ENCODE measurements around the gene FFAR3.

Gene FFAR3

GRCh38 chr19:35322014-35322413 is 36.2 kb upstream of the FFAR3 start:
- TF ChIP-seq EZH2 (IDR thresholded peaks at IDR 0.05; ENCODE audit: borderline replicate concordance, low read depth, low read length, severe bottlenecking) = no peak
- no peak for TF ChIP-seq CTCF (IDR thresholded peaks at IDR 0.05; ENCODE audit: borderline replicate concordance, extremely low read depth, low read length, poor library complexity, severe bottlenecking)
- Histone ChIP-seq H3K36me3 (ENCODE audit: insufficient read depth, low read length) (no peaks in the 10 kb centered on the region), H3K27me3 (ENCODE audit: insufficient read depth, low read length, poor library complexity) (peaks cover 4% of the 10 kb centered on the region), H3K79me2 (ENCODE audit: insufficient read depth, low read length) (no peaks in the 10 kb centered on the region), H3K4me2 (ENCODE audit: insufficient read depth, low read length) (no peak overlapping the region), H3K9ac (ENCODE audit: low read depth, low read length) (no peak overlapping the region), H2AFZ (ENCODE audit: low read depth, low read length) (no peak overlapping the region), H4K20me1 (ENCODE audit: insufficient read depth, low read length) (0 out of 2 replicates have a peak, but pooled peaks cover 3% of the 10 kb centered on the region), H3K4me1 (ENCODE audit: insufficient read depth, low read length) (no peaks in the 10 kb centered on the region), H3K27ac (ENCODE audit: low read length) (no peak overlapping the region), H3K9me3 (ENCODE audit: insufficient read depth, low read length, severe bottlenecking) (no peaks in the 10 kb centered on the region), H3K4me3 (ENCODE audit: low read depth in 1 of 2, low read length in 2 of 2) (no peak overlapping the region)
- ATAC-seq (ENCODE audit: insufficient read depth, low read depth) (no peak), DNase-seq (no peak)

DNA sequence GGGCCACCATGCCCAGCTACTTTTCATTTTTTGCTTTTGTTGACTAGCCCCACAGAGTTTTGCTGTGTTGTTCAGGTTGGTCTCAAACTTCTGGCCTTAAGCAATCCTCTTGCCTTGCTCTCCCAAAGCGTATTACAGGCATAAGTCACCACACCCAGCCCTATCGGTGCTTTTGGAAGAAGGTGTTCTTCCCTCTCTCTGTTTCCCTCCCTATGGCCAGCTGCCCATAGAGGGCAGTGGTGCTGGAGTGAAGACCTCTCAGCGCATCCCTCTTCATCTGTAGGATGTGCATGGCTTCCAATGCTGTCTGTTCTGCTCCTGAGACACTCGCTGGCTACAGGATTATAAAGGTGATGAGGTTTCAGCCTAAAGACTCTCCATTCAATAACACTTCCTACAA is 30.6 kb upstream of the FFAR3 start:
- DNase-seq (no peak), ATAC-seq (ENCODE audit: insufficient read depth, low read depth) (no peak)
- Histone ChIP-seq H3K79me2 (ENCODE audit: insufficient read depth, low read length) (no peaks in the 10 kb centered on the region), H3K9me3 (ENCODE audit: insufficient read depth, low read length, severe bottlenecking) (no peaks in the 10 kb centered on the region), H3K4me3 (ENCODE audit: low read depth in 1 of 2, low read length in 2 of 2) (no peak overlapping the region), H4K20me1 (ENCODE audit: insufficient read depth, low read length) (0 out of 2 replicates have a peak, but pooled peaks cover 3% of the 10 kb centered on the region), H3K4me2 (ENCODE audit: insufficient read depth, low read length) (no peak overlapping the region), H2AFZ (ENCODE audit: low read depth, low read length) (no peak overlapping the region), H3K9ac (ENCODE audit: low read depth, low read length) (no peak overlapping the region), H3K4me1 (ENCODE audit: insufficient read depth, low read length) (no peaks in the 10 kb centered on the region), H3K36me3 (ENCODE audit: insufficient read depth, low read length) (no peaks in the 10 kb centered on the region), H3K27me3 (ENCODE audit: insufficient read depth, low read length, poor library complexity) (peaks cover 6% of the 10 kb centered on the region), H3K27ac (ENCODE audit: low read length) (no peak overlapping the region)
- no peak for TF ChIP-seq EZH2 (IDR thresholded peaks at IDR 0.05; ENCODE audit: borderline replicate concordance, low read depth, low read length, severe bottlenecking)
- peak; percentile 34 for TF ChIP-seq CTCF (IDR thresholded peaks at IDR 0.05; ENCODE audit: borderline replicate concordance, extremely low read depth, low read length, poor library complexity, severe bottlenecking)

DNA sequence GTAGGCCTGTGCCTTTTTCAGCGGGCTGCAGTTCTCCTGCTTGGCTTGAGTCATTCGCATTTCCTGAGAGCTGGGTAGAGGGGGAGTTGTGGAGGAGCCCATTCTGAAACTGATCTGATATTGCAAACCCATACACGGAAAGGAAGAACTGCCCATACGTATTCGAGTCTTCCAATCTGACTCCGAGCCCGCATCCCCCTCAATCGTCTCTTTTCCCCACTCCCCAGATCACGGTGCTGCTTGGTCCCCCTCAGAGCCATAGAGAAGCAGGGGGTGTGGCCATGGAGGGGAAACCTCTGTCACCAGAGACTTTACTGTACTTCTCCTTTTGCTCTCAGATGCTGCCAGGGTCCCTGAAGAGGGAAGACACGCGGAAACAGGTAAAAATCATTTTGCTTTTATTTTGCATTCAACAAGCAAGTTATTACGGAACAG is 29.4 kb upstream of the FFAR3 start, which contains the start of gene CD22:
CD22 (plus strand) TSS at position 337 of the 435 bp plus-strand sequence. CDS start 2,854 bp downstream, outside the sequence.
- peaks cover 6% of the 10 kb centered on the region for H3K27me3 ChIP-seq (ENCODE audit: insufficient read depth, low read length, poor library complexity)
- H3K4me2 ChIP-seq (ENCODE audit: insufficient read depth, low read length) = no peak within 1 kb of the TSS
- no peak for TF ChIP-seq CTCF (IDR thresholded peaks at IDR 0.05; ENCODE audit: borderline replicate concordance, extremely low read depth, low read length, poor library complexity, severe bottlenecking)
- no peak for TF ChIP-seq EZH2 (IDR thresholded peaks at IDR 0.05; ENCODE audit: borderline replicate concordance, low read depth, low read length, severe bottlenecking)
- no peak within 1 kb of the TSS for H3K4me3 ChIP-seq (ENCODE audit: low read depth in 1 of 2, low read length in 2 of 2)
- H4K20me1 ChIP-seq (ENCODE audit: insufficient read depth, low read length) = 0 out of 2 replicates have a peak, but pooled peaks cover 3% of the 10 kb centered on the region
- DNase-seq (no peak), ATAC-seq (ENCODE audit: insufficient read depth, low read depth) (no peak)
- no peaks in the 10 kb centered on the region for H3K36me3 ChIP-seq (ENCODE audit: insufficient read depth, low read length)
- no peaks in the 10 kb centered on the region for H3K79me2 ChIP-seq (ENCODE audit: insufficient read depth, low read length)
- H3K9me3 ChIP-seq (ENCODE audit: insufficient read depth, low read length, severe bottlenecking) = no peaks in the 10 kb centered on the region
- no peak within 1 kb of the TSS for H3K9ac ChIP-seq (ENCODE audit: low read depth, low read length)
- H2AFZ ChIP-seq (ENCODE audit: low read depth, low read length) = no peak within 1 kb of the TSS
- no peak within 1 kb of the TSS for H3K27ac ChIP-seq (ENCODE audit: low read length)
- no peaks in the 10 kb centered on the region for H3K4me1 ChIP-seq (ENCODE audit: insufficient read depth, low read length)

Data from DND-41 (cell line).